A549 (cell line): Measurements from ENCODE around the gene FHL1. TPM values are rescaled to one million over a fixed set of nuclear protein-coding genes. Genes with fewer than 3 reads are reported as not detected.
"Not testable (repeated sequence)": the region's sequence is repeated elsewhere in the genome, so short reads cannot be mapped to it uniquely, and the experiment has no call there.

Experiments used
- ATAC-seq, 2 experiments: fragments of 200-7000 bp in 1 of 2; fragments of >200 bp in 1 of 2; cut with Nextera tagmentation in 1 of 2; cut with Tn5 transposase in 1 of 2; 3 replicates each; pipeline versions ENCODE4 v1.8.0 to v1.9.1; 2018 to 2020; ENCODE audit warnings: mild to moderate bottlenecking in 1 of 2, moderate library complexity in 1 of 2
- CTCF ChIA-PET: fragments of 300-600 bp; sonication (Branson Sonifier 250); formaldehyde crosslinking; extraction: SDS; loops from one replicate; lab custom pipeline; 2021; ENCODE audit warnings: antibody characterized with exemption, inconsistent platforms; lab: Yijun Ruan, JAX
- POLR2A ChIA-PET: fragments of 350-600 bp; formaldehyde crosslinking; extraction: SDS; loops from one replicate; lab custom pipeline; 2021; ENCODE audit warnings: antibody characterized with exemption, inconsistent platforms; lab: Yijun Ruan, JAX
- DNase-seq, 2 experiments: peaks; one replicate each; pipeline versions ENCODE4 v3.0.0 to v3.0.0-alpha.2; 2011 to 2016; ENCODE audit warnings: low read depth in 1 of 2, low spot score in 1 of 2
- FAIRE-seq: peaks from 2 replicates; lab custom pipeline; 2011; peaks lifted over from hg19 to GRCh38; lab: Jason Lieb, UNC
- H3K27ac ChIP-seq, 2 experiments: fragments of >200 bp; sonication (Bioruptor Twin); formaldehyde crosslinking; 3 replicates each; pipeline ENCODE4 v1.5.1; 2016 to 2017
- H3K4me1 ChIP-seq: fragments of >200 bp; sonication (Bioruptor Twin); formaldehyde crosslinking; 3 replicates; pipeline ENCODE4 v1.6.1; 2016
- H3K4me2 ChIP-seq: fragments of >200 bp; sonication (Bioruptor Twin); formaldehyde crosslinking; 3 replicates; pipeline ENCODE4 v1.6.1; 2016
- H3K4me3 ChIP-seq: fragments of >200 bp; sonication (Bioruptor Twin); formaldehyde crosslinking; 3 replicates; pipeline ENCODE4 v1.5.1; 2016
- H3K9me3 ChIP-seq: fragments of >200 bp; sonication (Bioruptor Twin); formaldehyde crosslinking; 3 replicates; pipeline ENCODE4 v1.6.1; 2016
- EP300 ChIP-seq, 2 experiments: fragments of >200 bp; sonication (Bioruptor Twin); formaldehyde crosslinking; IDR thresholded peaks; 2 replicates in 1 of 2; 3 replicates in 1 of 2; pipeline ENCODE4 v1.6.1; 2016 to 2017
- HEYL ChIP-seq: fragments of 250-450 bp; sonication (Bioruptor Pico); IDR thresholded peaks from 2 replicates; pipeline ENCODE4 v1.8.0; 2021; ENCODE audit warnings: mild to moderate bottlenecking, moderate library complexity
- HOXB13 ChIP-seq: fragments of 250-450 bp; sonication (Bioruptor Pico); IDR thresholded peaks from 2 replicates; pipeline ENCODE4 v1.5.0; 2020; ENCODE audit warnings: low read depth, mild to moderate bottlenecking, moderate library complexity
- MYC ChIP-seq: IDR thresholded peaks from 2 replicates; pipeline ENCODE4 v1.6.1; 2012; ENCODE audit warnings: mild to moderate bottlenecking, inconsistent platforms, low read length, improper control_type of control experiment, borderline replicate concordance
- RCOR1 ChIP-seq: fragments of 150-350 bp; IDR thresholded peaks from 2 replicates; pipeline ENCODE4 v1.6.1; 2014; ENCODE audit warnings: antibody characterized with exemption, low read length, low read depth
- RFX5 ChIP-seq: fragments of 450-650 bp; IDR thresholded peaks from 2 replicates; pipeline ENCODE4 v1.7.1; 2014; ENCODE audit warnings: antibody characterized with exemption, mild to moderate bottlenecking, moderate library complexity
- SMC3 ChIP-seq: fragments of >200 bp; sonication (Bioruptor Twin); formaldehyde crosslinking; IDR thresholded peaks from 3 replicates; pipeline ENCODE4 v1.6.1; 2018; ENCODE audit warnings: inconsistent platforms
- SREBF2 ChIP-seq: fragments of 450-650 bp; IDR thresholded peaks from 2 replicates; pipeline ENCODE4 v1.6.1; 2014; ENCODE audit warnings: mild to moderate bottlenecking, moderate library complexity
- ZNF302 ChIP-seq: fragments of 250-450 bp; sonication (Bioruptor Pico); IDR thresholded peaks from 2 replicates; pipeline ENCODE4 v1.9.0; 2021; ENCODE audit warnings: inconsistent platforms, mild to moderate bottlenecking, moderate library complexity
- WGBS: methylation state at CpG from one replicate; pipeline ENCODE4 v1.1.6; 2017; ENCODE audit errors: missing lambda C conversion rate; 5-methylcytosine and 5-hydroxymethylcytosine counted together
- polyA plus RNA-seq, 4 experiments: library from polyadenylated mRNA; depleted of rRNA in 3 of 4; stranded (reverse); fragments of >200 nt; fragmentation: RNase III in 1 of 4; extraction: RNeasy Plus Mini Kit Qiagen cat#74134 plus additional on column Dnase treatment in 1 of 4; gene quantifications; 2 replicates in 3 of 4; 3 replicates in 1 of 4; pipeline ENCODE4 v1.2.3, GENCODE V29; 2011 to 2017
- TF ChIP-seq, protein P1 (sequence below): fragments of >200 bp; sonication (Bioruptor Twin); formaldehyde crosslinking; IDR thresholded peaks from 3 replicates; pipeline ENCODE4 v1.5.1; 2016
- TF ChIP-seq, protein P2 (sequence below): fragments of 200-600 bp; sonication (generic); IDR thresholded peaks from 2 replicates; pipeline ENCODE4 v1.6.1; 2016; ENCODE audit warnings: antibody characterized with exemption, mild to moderate bottlenecking, moderate library complexity
- TF ChIP-seq, protein P3 (sequence below): IDR thresholded peaks from 2 replicates; pipeline ENCODE4 v1.6.1; 2012
- TF ChIP-seq, protein P4 (sequence below): fragments of 250-450 bp; sonication (Bioruptor Pico); IDR thresholded peaks from 2 replicates; pipeline ENCODE4 v1.5.0; 2020; ENCODE audit warnings: low read depth, mild to moderate bottlenecking, moderate library complexity
- TF ChIP-seq, protein P5 (sequence below): fragments of 250-450 bp; sonication (Bioruptor Pico); IDR thresholded peaks from 2 replicates; pipeline ENCODE4 v1.5.0; 2021; ENCODE audit warnings: mild to moderate bottlenecking, moderate library complexity, borderline replicate concordance

The FHL1 gene
- polyA plus RNA-seq, 2 of the 4 experiments (the other 2 are of a cell fraction): 31.6 to 32.2 TPM

DNA sequence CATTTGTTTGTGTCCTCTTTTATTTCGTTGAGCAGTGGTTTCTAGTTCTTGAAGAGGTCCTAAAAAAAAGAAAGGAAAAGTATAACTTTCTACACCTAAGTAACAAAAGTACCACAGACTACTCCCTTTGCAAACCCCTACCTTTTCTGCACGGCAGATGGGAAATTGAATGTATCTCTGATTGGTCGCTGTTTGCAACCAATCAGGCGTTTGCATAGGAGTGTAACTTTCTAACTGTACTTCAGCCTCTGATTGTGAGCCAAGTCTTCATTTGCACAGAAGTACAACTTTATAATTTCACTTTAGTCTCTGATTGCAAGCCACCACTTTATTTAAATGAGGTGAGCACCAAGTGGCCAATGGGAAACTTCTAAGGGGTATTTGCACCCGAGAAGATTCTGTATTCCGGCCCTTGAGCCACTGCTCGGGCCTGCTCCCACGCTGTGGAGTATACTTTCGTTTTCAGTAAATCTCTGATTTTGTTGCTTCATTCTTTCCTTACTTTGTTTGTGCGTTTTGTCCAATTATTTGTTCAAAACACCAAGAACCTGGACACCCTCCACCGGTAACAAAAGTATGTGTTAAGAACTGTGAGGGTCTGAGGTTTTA, 40.3 kb upstream of the FHL1 start (continued):
- TF ChIP-seq EP300 (IDR thresholded peaks at IDR 0.05): no peak

DNA sequence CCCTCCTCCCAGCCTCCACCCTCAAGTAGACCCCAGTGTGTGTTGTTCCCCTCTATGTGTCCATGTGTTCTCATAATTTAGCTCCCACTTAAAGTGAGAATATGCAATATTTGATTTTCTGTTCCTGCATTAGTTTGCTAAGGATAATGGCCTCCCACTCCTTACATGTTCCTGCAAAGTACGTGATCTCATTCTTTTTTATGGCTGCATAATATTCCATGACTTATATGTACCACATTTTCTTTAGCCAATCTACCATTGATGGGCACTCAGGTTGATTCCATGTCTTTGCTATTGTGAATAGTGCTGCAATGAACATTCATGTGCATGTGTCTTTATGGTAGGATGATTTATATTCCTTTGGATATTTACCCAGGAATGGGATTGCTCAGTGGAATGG, 38.4 kb upstream of the FHL1 start:
- WGBS: 16% methylated on average over 1 of the region's 1 CpG
- H3K4me2 ChIP-seq, ATAC-seq, POLR2A ChIA-PET, H3K4me1 ChIP-seq, H3K4me3 ChIP-seq, CTCF ChIA-PET, H3K27ac ChIP-seq, DNase-seq, H3K9me3 ChIP-seq, FAIRE-seq: not testable (repeated sequence)

DNA sequence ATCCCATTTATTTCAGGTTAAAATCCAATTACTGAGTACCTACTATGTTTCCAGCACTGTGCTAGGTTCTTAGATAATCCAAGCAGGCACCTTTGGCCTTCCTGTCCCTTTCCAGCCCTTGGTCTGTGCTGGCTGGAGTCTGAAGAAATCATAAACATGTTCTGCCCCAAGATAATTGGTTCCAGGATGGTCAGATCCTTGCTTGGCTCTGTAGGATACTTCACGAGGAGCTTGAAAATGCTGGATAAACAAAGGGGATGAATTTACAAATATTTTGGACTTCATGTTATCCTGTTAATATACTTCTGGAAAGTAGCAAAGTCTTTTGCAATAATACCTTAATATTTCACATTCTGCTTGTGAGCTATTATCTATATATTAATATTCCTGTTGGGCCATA, 35.0 kb upstream of the FHL1 start:
- FAIRE-seq: peak; percentile 84
- no peak overlapping the region for H3K4me3 ChIP-seq
- POLR2A ChIA-PET: no interaction called here
- no peak overlapping the region for H3K4me2 ChIP-seq
- no peak for DNase-seq
- 0% methylated on average over 1 of the region's 1 CpG for WGBS
- ATAC-seq: no peak
- CTCF ChIA-PET: no interaction called here
- no peaks in the 10 kb centered on the region for H3K4me1 ChIP-seq
- no peaks in the 10 kb centered on the region for H3K9me3 ChIP-seq
- H3K27ac ChIP-seq: no peak overlapping the region
- TF ChIP-seq HOXB13 (CRISPR knock-in tag) (no peak), ZNF302 (CRISPR knock-in tag) (no peak), EP300 (IDR thresholded peaks at IDR 0.05) (no peak), HEYL (CRISPR knock-in tag) (no peak), SREBF2 (no peak), RCOR1 (no peak), SMC3 (no peak), RFX5 (no peak)
- TF ChIP-seq, protein P1, sequence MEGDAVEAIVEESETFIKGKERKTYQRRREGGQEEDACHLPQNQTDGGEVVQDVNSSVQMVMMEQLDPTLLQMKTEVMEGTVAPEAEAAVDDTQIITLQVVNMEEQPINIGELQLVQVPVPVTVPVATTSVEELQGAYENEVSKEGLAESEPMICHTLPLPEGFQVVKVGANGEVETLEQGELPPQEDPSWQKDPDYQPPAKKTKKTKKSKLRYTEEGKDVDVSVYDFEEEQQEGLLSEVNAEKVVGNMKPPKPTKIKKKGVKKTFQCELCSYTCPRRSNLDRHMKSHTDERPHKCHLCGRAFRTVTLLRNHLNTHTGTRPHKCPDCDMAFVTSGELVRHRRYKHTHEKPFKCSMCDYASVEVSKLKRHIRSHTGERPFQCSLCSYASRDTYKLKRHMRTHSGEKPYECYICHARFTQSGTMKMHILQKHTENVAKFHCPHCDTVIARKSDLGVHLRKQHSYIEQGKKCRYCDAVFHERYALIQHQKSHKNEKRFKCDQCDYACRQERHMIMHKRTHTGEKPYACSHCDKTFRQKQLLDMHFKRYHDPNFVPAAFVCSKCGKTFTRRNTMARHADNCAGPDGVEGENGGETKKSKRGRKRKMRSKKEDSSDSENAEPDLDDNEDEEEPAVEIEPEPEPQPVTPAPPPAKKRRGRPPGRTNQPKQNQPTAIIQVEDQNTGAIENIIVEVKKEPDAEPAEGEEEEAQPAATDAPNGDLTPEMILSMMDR: no peak
- TF ChIP-seq, protein P2, sequence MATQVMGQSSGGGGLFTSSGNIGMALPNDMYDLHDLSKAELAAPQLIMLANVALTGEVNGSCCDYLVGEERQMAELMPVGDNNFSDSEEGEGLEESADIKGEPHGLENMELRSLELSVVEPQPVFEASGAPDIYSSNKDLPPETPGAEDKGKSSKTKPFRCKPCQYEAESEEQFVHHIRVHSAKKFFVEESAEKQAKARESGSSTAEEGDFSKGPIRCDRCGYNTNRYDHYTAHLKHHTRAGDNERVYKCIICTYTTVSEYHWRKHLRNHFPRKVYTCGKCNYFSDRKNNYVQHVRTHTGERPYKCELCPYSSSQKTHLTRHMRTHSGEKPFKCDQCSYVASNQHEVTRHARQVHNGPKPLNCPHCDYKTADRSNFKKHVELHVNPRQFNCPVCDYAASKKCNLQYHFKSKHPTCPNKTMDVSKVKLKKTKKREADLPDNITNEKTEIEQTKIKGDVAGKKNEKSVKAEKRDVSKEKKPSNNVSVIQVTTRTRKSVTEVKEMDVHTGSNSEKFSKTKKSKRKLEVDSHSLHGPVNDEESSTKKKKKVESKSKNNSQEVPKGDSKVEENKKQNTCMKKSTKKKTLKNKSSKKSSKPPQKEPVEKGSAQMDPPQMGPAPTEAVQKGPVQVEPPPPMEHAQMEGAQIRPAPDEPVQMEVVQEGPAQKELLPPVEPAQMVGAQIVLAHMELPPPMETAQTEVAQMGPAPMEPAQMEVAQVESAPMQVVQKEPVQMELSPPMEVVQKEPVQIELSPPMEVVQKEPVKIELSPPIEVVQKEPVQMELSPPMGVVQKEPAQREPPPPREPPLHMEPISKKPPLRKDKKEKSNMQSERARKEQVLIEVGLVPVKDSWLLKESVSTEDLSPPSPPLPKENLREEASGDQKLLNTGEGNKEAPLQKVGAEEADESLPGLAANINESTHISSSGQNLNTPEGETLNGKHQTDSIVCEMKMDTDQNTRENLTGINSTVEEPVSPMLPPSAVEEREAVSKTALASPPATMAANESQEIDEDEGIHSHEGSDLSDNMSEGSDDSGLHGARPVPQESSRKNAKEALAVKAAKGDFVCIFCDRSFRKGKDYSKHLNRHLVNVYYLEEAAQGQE: no peak
- TF ChIP-seq, protein P3, sequence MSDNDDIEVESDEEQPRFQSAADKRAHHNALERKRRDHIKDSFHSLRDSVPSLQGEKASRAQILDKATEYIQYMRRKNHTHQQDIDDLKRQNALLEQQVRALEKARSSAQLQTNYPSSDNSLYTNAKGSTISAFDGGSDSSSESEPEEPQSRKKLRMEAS: no peak
- TF ChIP-seq, protein P4, sequence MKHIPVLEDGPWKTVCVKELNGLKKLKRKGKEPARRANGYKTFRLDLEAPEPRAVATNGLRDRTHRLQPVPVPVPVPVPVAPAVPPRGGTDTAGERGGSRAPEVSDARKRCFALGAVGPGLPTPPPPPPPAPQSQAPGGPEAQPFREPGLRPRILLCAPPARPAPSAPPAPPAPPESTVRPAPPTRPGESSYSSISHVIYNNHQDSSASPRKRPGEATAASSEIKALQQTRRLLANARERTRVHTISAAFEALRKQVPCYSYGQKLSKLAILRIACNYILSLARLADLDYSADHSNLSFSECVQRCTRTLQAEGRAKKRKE: no peak

DNA sequence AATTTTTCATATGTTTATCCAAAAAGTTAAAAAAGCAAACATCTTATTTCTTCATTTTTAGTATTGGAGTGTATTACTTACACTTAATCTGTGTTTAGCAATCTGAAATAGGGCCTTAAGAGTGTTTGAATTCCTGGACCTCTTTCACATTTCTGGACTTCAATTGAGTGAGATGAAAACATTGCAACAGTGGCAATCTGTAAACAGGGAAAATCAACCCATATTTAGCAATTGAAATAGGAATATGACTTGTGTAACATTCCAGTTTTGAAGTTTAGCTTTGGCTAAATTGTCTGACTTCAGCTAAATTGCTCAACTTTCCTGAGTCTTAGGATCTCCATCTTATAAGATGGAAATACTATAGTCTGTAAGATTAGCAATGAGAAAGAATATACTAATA, 34.6 kb upstream of the FHL1 start:
- no peaks in the 10 kb centered on the region for H3K4me1 ChIP-seq
- no peak overlapping the region for H3K4me3 ChIP-seq
- H3K27ac ChIP-seq: no peak overlapping the region
- TF ChIP-seq, protein P5, sequence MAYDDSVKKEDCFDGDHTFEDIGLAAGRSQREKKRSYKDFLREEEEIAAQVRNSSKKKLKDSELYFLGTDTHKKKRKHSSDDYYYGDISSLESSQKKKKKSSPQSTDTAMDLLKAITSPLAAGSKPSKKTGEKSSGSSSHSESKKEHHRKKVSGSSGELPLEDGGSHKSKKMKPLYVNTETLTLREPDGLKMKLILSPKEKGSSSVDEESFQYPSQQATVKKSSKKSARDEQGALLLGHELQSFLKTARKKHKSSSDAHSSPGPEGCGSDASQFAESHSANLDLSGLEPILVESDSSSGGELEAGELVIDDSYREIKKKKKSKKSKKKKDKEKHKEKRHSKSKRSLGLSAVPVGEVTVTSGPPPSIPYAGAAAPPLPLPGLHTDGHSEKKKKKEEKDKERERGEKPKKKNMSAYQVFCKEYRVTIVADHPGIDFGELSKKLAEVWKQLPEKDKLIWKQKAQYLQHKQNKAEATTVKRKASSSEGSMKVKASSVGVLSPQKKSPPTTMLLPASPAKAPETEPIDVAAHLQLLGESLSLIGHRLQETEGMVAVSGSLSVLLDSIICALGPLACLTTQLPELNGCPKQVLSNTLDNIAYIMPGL (CRISPR knock-in tag): no peak
- TF ChIP-seq MYC: no peak
- ChIA-PET CTCF (no interaction called here), POLR2A (no interaction called here)
- H3K9me3 ChIP-seq: no peaks in the 10 kb centered on the region
- FAIRE-seq (no peak), ATAC-seq (no peak), DNase-seq (no peak)
- no peak overlapping the region for H3K4me2 ChIP-seq
